ENCODE results near the gene DDX18. TPM values are rescaled to one million over a fixed set of nuclear protein-coding genes. Genes with fewer than 3 reads are reported as not detected.
A peak's percentile ranks its signal among the peaks of the same experiment; 100 is the strongest.
"Not testable (repeated sequence)": the region's sequence is repeated elsewhere in the genome, so short reads cannot be mapped to it uniquely, and the experiment has no call there.

Gene DDX18
- total RNA-seq, 5 donors from 2014 or later (not counting 1 experiment from before 2014, with no cell fraction given): 78.2 to 134 (median 88.7) TPM

GRCh38 chr2:117812443-117812842 is 2.0 kb upstream of the DDX18 start:
- no peaks in the 10 kb centered on the region for H3K9me3 Mint-ChIP-seq
- DNase-seq (no peak), ATAC-seq (replicated peaks in 1 of 4) (no peak)
- peaks cover 0 to 3% of the 10 kb centered on the region in 2 donors for H3K27me3 Mint-ChIP-seq
- peaks cover 32 to 33% (median 32%) of the 10 kb centered on the region in 3 donors for H3K4me1 Mint-ChIP-seq
- CTCF ChIA-PET: interaction anchor here (0.5 to 3.5 kb wide), 3 partner anchors 144 to 192 kb away, joined by 4 to 76 read pairs (median 5); no protein-coding TSS in a partner anchor
- no peak overlapping the region for H3K4me3 ChIP-seq (ENCODE audit: control insufficient read depth in 1 of 2, extremely low read depth in 1 of 2, low read length in 1 of 2)
- H3K27ac Mint-ChIP-seq: no peak overlapping the region
- H3K36me3 Mint-ChIP-seq: peaks cover 9% of the 10 kb centered on the region
- peaks cover 11 to 19% of the 10 kb centered on the region in 2 experiments for H3K4me1 ChIP-seq (ENCODE audit: control insufficient read depth in 1 of 2, extremely low read depth in 1 of 2, insufficient read depth in 2 of 2, low read length in 2 of 2)
- H3K9me3 ChIP-seq: no peaks in the 10 kb centered on the region
- POLR2A ChIA-PET: interaction anchor here in 1 of 2 donors (1.2 kb wide), 1 partner anchor 23 kb away, joined by 5 read pairs; no protein-coding TSS in a partner anchor
- no peak overlapping the region for H3K27ac ChIP-seq (ENCODE audit: low read length)
- H3K36me3 ChIP-seq (ENCODE audit: control insufficient read depth in 2 of 2, extremely low read depth in 1 of 2, insufficient read depth in 1 of 2, low read length in 1 of 2): peaks cover 0 to 12% of the 10 kb centered on the region in 2 donors
- H3K4me3 Mint-ChIP-seq: no peak overlapping the region
- 100% methylated on average over 1 of the region's 4 CpGs for WGBS (ENCODE audit: insufficient coverage)
- no peaks in the 10 kb centered on the region for H3K27me3 ChIP-seq (replicated peaks in 1 of 2; ENCODE audit: control insufficient read depth in 2 of 2, extremely low read depth in 1 of 2, insufficient read depth in 2 of 2, low read length in 1 of 2)

- whole genome bisulfite sequencing (ENCODE audit: insufficient coverage): no CpG with 5 or more reads among the region's 3 CpGs
- H3K36me3 Mint-ChIP-seq: peaks cover 42% of the 10 kb centered on the region
- H3K36me3 ChIP-seq (ENCODE audit: control insufficient read depth in 2 of 2, extremely low read depth in 1 of 2, insufficient read depth in 1 of 2, low read length in 1 of 2): peaks cover 5 to 46% of the 10 kb centered on the region in 2 donors
- ChIA-PET POLR2A (no interaction called here), CTCF (interaction anchor here in 1 of 2 donors (1.5 kb wide), 1 partner anchor 187 kb away, joined by 5 read pairs; no protein-coding TSS in a partner anchor)
- peak overlapping the region; percentile 90 to 94 (median 91) for H3K4me3 Mint-ChIP-seq
- ATAC-seq (replicated peaks in 1 of 4) (no peak), DNase-seq (peak in 1 of 35 experiments; percentile 17)
- peak overlapping the region; percentile 96 for H3K27ac ChIP-seq (ENCODE audit: low read length)
- no peaks in the 10 kb centered on the region for H3K27me3 Mint-ChIP-seq
- peaks cover 52 to 64% (median 57%) of the 10 kb centered on the region in 3 donors for H3K4me1 Mint-ChIP-seq
- H3K4me1 ChIP-seq (ENCODE audit: control insufficient read depth in 1 of 2, extremely low read depth in 1 of 2, insufficient read depth in 2 of 2, low read length in 2 of 2): peaks cover 11 to 19% of the 10 kb centered on the region in 2 experiments
- H3K27me3 ChIP-seq (replicated peaks in 1 of 2; ENCODE audit: control insufficient read depth in 2 of 2, extremely low read depth in 1 of 2, insufficient read depth in 2 of 2, low read length in 1 of 2): no peaks in the 10 kb centered on the region
- no peak overlapping the region for H3K4me3 ChIP-seq (ENCODE audit: control insufficient read depth in 1 of 2, extremely low read depth in 1 of 2, low read length in 1 of 2)
- no peaks in the 10 kb centered on the region for H3K9me3 ChIP-seq
- peak overlapping the region; percentile 92 to 97 for H3K27ac Mint-ChIP-seq
- H3K9me3 Mint-ChIP-seq: no peaks in the 10 kb centered on the region
Measured at GRCh38 chr2:117815946-117816345, 1.5 kb downstream of the DDX18 start.

DNA sequence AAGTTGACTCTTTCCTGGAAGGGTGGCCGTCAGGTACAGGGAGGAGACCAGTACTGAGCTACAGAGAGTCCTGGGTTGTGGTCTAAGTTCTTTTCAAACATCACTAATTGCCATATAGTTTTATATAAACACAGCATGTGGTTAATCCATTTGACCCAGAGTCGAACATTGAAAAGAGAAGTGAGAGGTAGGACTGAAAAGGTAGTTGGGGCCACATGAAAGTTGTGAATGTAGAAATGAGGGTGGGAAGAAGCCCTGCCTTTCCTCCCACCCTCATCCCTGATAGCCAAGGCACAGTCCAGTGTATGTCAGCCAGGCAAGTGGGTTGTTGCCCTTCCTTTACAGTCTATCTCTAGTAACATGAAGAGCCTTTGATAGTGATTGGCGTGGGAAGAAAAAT is 4.4 kb downstream of the DDX18 start:
- DNase-seq: no peak
- H3K27ac Mint-ChIP-seq: no peak overlapping the region
- POLR2A ChIA-PET: no interaction called here
- CTCF ChIA-PET: no interaction called here
- H3K36me3 ChIP-seq (ENCODE audit: control insufficient read depth in 2 of 2, extremely low read depth in 1 of 2, insufficient read depth in 1 of 2, low read length in 1 of 2): peaks cover 8 to 75% of the 10 kb centered on the region in 2 donors
- H3K4me1 Mint-ChIP-seq: peaks cover 58 to 63% (median 59%) of the 10 kb centered on the region in 3 donors
- no peak overlapping the region for H3K27ac ChIP-seq (ENCODE audit: low read length)
- no peaks in the 10 kb centered on the region for H3K27me3 Mint-ChIP-seq
- H3K36me3 Mint-ChIP-seq: peaks cover 65% of the 10 kb centered on the region
- no peaks in the 10 kb centered on the region for H3K9me3 Mint-ChIP-seq
- WGBS (ENCODE audit: insufficient coverage): no CpG with 5 or more reads among the region's 3 CpGs
- H3K4me1 ChIP-seq (ENCODE audit: control insufficient read depth in 1 of 2, extremely low read depth in 1 of 2, insufficient read depth in 2 of 2, low read length in 2 of 2): peaks cover 11 to 17% of the 10 kb centered on the region in 2 experiments
- H3K4me3 ChIP-seq (ENCODE audit: control insufficient read depth in 1 of 2, extremely low read depth in 1 of 2, low read length in 1 of 2): no peak overlapping the region
- no peak for ATAC-seq (replicated peaks in 1 of 4)
- no peaks in the 10 kb centered on the region for H3K9me3 ChIP-seq
- no peak overlapping the region for H3K4me3 Mint-ChIP-seq
- H3K27me3 ChIP-seq (replicated peaks in 1 of 2; ENCODE audit: control insufficient read depth in 2 of 2, extremely low read depth in 1 of 2, insufficient read depth in 2 of 2, low read length in 1 of 2): no peaks in the 10 kb centered on the region

DNA sequence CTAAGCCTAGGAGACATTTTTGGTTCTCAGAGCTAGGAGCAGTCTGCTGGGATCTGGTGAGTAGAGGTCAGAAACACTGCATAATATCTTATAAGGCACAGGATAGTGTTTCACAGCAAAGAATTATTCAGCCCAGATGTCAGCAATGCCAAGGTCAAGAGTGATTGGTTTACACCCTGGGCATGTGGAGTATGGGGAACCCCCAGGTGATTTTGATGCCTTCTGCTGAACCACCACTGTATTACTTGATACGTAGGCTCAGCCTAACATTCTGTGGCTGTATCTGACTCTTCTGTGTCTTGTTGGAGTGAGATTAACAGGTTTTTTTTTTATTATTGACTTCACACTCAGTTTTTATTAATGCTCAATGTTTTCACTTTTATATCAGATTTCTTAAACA is 6.0 kb downstream of the DDX18 start:
- no CpG with 5 or more reads among the region's 1 CpG for WGBS (ENCODE audit: insufficient coverage)
- H3K4me3 ChIP-seq (ENCODE audit: control insufficient read depth in 1 of 2, extremely low read depth in 1 of 2, low read length in 1 of 2): no peak overlapping the region
- Mint-ChIP-seq H3K36me3 (peaks cover 78% of the 10 kb centered on the region), H3K4me3 (no peak overlapping the region), H3K9me3 (no peaks in the 10 kb centered on the region), H3K27ac (no peak overlapping the region), H3K4me1 (peaks cover 46 to 52% (median 48%) of the 10 kb centered on the region in 3 donors), H3K27me3 (no peaks in the 10 kb centered on the region)
- peak in 2 of 35 experiments; percentile 23 to 56 for DNase-seq
- peak in 1 of 4 experiments; percentile 84 for ATAC-seq (replicated peaks in 1 of 4)
- H3K27ac ChIP-seq (ENCODE audit: low read length): no peak overlapping the region
- H3K27me3 ChIP-seq (replicated peaks in 1 of 2; ENCODE audit: control insufficient read depth in 2 of 2, extremely low read depth in 1 of 2, insufficient read depth in 2 of 2, low read length in 1 of 2): no peaks in the 10 kb centered on the region
- peaks cover 3 to 13% of the 10 kb centered on the region in 2 experiments for H3K4me1 ChIP-seq (ENCODE audit: control insufficient read depth in 1 of 2, extremely low read depth in 1 of 2, insufficient read depth in 2 of 2, low read length in 2 of 2)
- H3K9me3 ChIP-seq: no peaks in the 10 kb centered on the region
- peaks cover 15 to 88% of the 10 kb centered on the region in 2 donors for H3K36me3 ChIP-seq (ENCODE audit: control insufficient read depth in 2 of 2, extremely low read depth in 1 of 2, insufficient read depth in 1 of 2, low read length in 1 of 2)
- ChIA-PET CTCF (no interaction called here), POLR2A (no interaction called here)

- no peaks in the 10 kb centered on the region for H3K27me3 Mint-ChIP-seq
- 84% methylated on average over 4 of the region's 8 CpGs for WGBS (ENCODE audit: insufficient coverage)
- Histone ChIP-seq H3K27me3 (replicated peaks in 1 of 2; ENCODE audit: control insufficient read depth in 2 of 2, extremely low read depth in 1 of 2, insufficient read depth in 2 of 2, low read length in 1 of 2) (no peaks in the 10 kb centered on the region), H3K4me1 (ENCODE audit: control insufficient read depth in 1 of 2, extremely low read depth in 1 of 2, insufficient read depth in 2 of 2, low read length in 2 of 2) (no peaks in the 10 kb centered on the region), H3K9me3 (no peaks in the 10 kb centered on the region), H3K4me3 (ENCODE audit: control insufficient read depth in 1 of 2, extremely low read depth in 1 of 2, low read length in 1 of 2) (no peak overlapping the region), H3K36me3 (ENCODE audit: control insufficient read depth in 2 of 2, extremely low read depth in 1 of 2, insufficient read depth in 1 of 2, low read length in 1 of 2) (peaks cover 31 to 94% of the 10 kb centered on the region in 2 donors), H3K27ac (ENCODE audit: low read length) (no peak overlapping the region)
- POLR2A ChIA-PET: interaction anchor here in 1 of 2 donors (0.6 kb wide), 1 partner anchor 207 kb away, joined by 6 read pairs; no protein-coding TSS in a partner anchor
- no peak overlapping the region for H3K27ac Mint-ChIP-seq
- no peaks in the 10 kb centered on the region for H3K9me3 Mint-ChIP-seq
- ATAC-seq (replicated peaks in 1 of 4): no peak
- H3K4me3 Mint-ChIP-seq: no peak overlapping the region
- H3K36me3 Mint-ChIP-seq: peaks cover 90% of the 10 kb centered on the region
- CTCF ChIA-PET: interaction anchor here in 1 of 2 donors (1.6 kb wide), 1 partner anchor 11 kb away, joined by 7 read pairs; the partner anchor contains the start of gene DDX18
- no peak for DNase-seq
- H3K4me1 Mint-ChIP-seq: peaks cover 5 to 7% (median 6%) of the 10 kb centered on the region in 3 donors
Measured at GRCh38 chr2:117825437-117825836, 10.9 kb downstream of the DDX18 start.

DNA sequence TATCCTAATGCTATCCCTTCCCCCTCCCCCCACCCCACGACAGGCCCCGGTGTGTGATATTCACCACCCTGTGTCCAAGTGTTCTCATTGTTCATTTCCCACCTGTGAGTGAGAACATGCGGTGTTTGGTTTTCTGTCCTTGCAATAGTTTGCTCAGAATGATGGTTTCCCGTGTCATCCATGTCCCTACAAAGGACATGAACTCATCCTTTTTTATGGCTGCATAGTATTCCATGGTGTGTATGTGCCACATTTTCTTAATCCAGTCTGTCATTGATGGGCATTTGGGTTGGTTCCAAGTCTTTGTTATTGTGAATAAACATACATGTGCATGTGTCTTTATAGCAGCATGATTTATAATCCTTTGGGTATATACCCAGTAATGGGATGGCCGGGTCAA is 13.0 kb downstream of the DDX18 start:
- DNase-seq; H3K27me3 ChIP-seq (replicated peaks in 1 of 2; ENCODE audit: control insufficient read depth in 2 of 2, extremely low read depth in 1 of 2, insufficient read depth in 2 of 2, low read length in 1 of 2); H3K27me3 Mint-ChIP-seq; H3K9me3 ChIP-seq; H3K4me3 ChIP-seq (ENCODE audit: control insufficient read depth in 1 of 2, extremely low read depth in 1 of 2, low read length in 1 of 2); ATAC-seq (replicated peaks in 1 of 4); H3K27ac ChIP-seq (ENCODE audit: low read length); H3K4me1 Mint-ChIP-seq; CTCF ChIA-PET; H3K27ac Mint-ChIP-seq; H3K9me3 Mint-ChIP-seq; H3K4me1 ChIP-seq (ENCODE audit: control insufficient read depth in 1 of 2, extremely low read depth in 1 of 2, insufficient read depth in 2 of 2, low read length in 2 of 2): not testable (repeated sequence)
- no CpG with 5 or more reads among the region's 5 CpGs for WGBS (ENCODE audit: insufficient coverage)
- peak overlapping the region in 1 of 3 donors; percentile 1 for H3K4me3 Mint-ChIP-seq
- POLR2A ChIA-PET: interaction anchor here in 1 of 2 donors (1.3 kb wide), 1 partner anchor 13 kb away, joined by 5 read pairs; the partner anchor contains the start of gene DDX18
- H3K36me3 Mint-ChIP-seq: peaks cover 86% of the 10 kb centered on the region
- H3K36me3 ChIP-seq (ENCODE audit: control insufficient read depth in 2 of 2, extremely low read depth in 1 of 2, insufficient read depth in 1 of 2, low read length in 1 of 2): peaks cover 27 to 88% of the 10 kb centered on the region in 2 donors

All from T-cell (primary cell).